Colonic mucosa (tissue), 4 donors: ENCODE data around the gene ADCY10. TPM values are rescaled to one million over a fixed set of nuclear protein-coding genes. Genes with fewer than 3 reads are reported as not detected.

Experiments used
- DNase-seq: peaks from one replicate; pipeline ENCODE4 v3.0.0-alpha.2; 2020
- H3K27ac ChIP-seq: fragments of 200-600 bp; one replicate; pipeline ENCODE4 v1.8.0; 2021
- H3K27me3 ChIP-seq: fragments of 200-600 bp; one replicate; pipeline ENCODE4 v1.8.0; 2021
- H3K36me3 ChIP-seq: fragments of 200-600 bp; one replicate; pipeline ENCODE4 v1.8.0; 2021
- H3K4me1 ChIP-seq: fragments of 200-600 bp; one replicate; pipeline ENCODE4 v1.8.0; 2021; ENCODE audit warnings: mild to moderate bottlenecking
- H3K4me3 ChIP-seq: fragments of 200-600 bp; one replicate; pipeline ENCODE4 v1.8.0; 2021
- H3K9ac ChIP-seq, 2 donors: one replicate each; pipeline ENCODE4 v1.7.0; 2013; ENCODE audit warnings: control low read depth in 2 of 2, low read depth in 2 of 2, low read length in 2 of 2
- H3K9me3 ChIP-seq: fragments of 200-600 bp; one replicate; pipeline ENCODE4 v1.8.0; 2021
- CTCF ChIP-seq: fragments of 200-600 bp; IDR thresholded peaks from one replicate; pipeline ENCODE4 v1.8.0; 2022; ENCODE audit warnings: antibody characterized with exemption, mild to moderate bottlenecking
- intact Hi-C: fragments of 100-400 bp; cut with DNase I; formaldehyde crosslinking; loops from one replicate; pipeline ENCODE4 v1.14.1; 2022
- total RNA-seq, 2 donors: library from RNA; stranded (reverse); fragmentation: NEBNext Ultra II Directional in 1 of 2; extraction: Animal tissue kit (Norgen Biotek cat#: 25700) in 1 of 2; gene quantifications; one replicate each; pipeline ENCODE4 v1.2.1, GENCODE V29; 2021
- donor health status: healthy.
- donor health status: DM: no; HTN: no; CAD: no.
- donor health status: DM: no; HTN: no; CAD: no.

ADCY10 gene
- total RNA-seq, 2 donors from 2014 or later = 0.64 to 1.6 TPM

GRCh38 chr1:167909691-167910180, 4.2 kb downstream of the ADCY10 start:
- intact Hi-C loops = no loop called here
- no peaks in the 10 kb centered on the region for H3K9me3 ChIP-seq
- no peaks in the 10 kb centered on the region for H3K36me3 ChIP-seq
- no peak for DNase-seq
- peaks cover 5% of the 10 kb centered on the region for H3K27me3 ChIP-seq
- TF ChIP-seq CTCF = no peak
- no peak overlapping the region for H3K9ac ChIP-seq
- H3K4me3 ChIP-seq = no peak overlapping the region
- no peak overlapping the region for H3K27ac ChIP-seq
- no peaks in the 10 kb centered on the region for H3K4me1 ChIP-seq

- H3K4me3 ChIP-seq = no peak overlapping the region
- H3K4me1 ChIP-seq = no peaks in the 10 kb centered on the region
- no peak overlapping the region for H3K27ac ChIP-seq
- H3K9me3 ChIP-seq = no peaks in the 10 kb centered on the region
- H3K36me3 ChIP-seq = no peaks in the 10 kb centered on the region
- no peak for TF ChIP-seq CTCF
- intact Hi-C loops = no loop called here
- H3K27me3 ChIP-seq = peaks cover 5% of the 10 kb centered on the region
- no peak overlapping the region for H3K9ac ChIP-seq
- no peak for DNase-seq
These were observed 8.3 kb downstream of the ADCY10 start for GRCh38 chr1:167905671-167906070.

GRCh38 chr1:167905182-167905581, 8.8 kb downstream of the ADCY10 start:
- H3K27me3 ChIP-seq = peaks cover 5% of the 10 kb centered on the region
- no peaks in the 10 kb centered on the region for H3K36me3 ChIP-seq
- intact Hi-C loops = no loop called here
- H3K27ac ChIP-seq = no peak overlapping the region
- DNase-seq = no peak
- H3K4me3 ChIP-seq = no peak overlapping the region
- no peak for TF ChIP-seq CTCF
- no peak overlapping the region for H3K9ac ChIP-seq
- H3K9me3 ChIP-seq = no peaks in the 10 kb centered on the region
- no peaks in the 10 kb centered on the region for H3K4me1 ChIP-seq

GRCh38 chr1:167904652-167905130, 9.2 kb downstream of the ADCY10 start:
- no peak overlapping the region for H3K27ac ChIP-seq
- intact Hi-C loops = no loop called here
- no peak overlapping the region for H3K4me3 ChIP-seq
- no peak overlapping the region for H3K9ac ChIP-seq
- peaks cover 5% of the 10 kb centered on the region for H3K27me3 ChIP-seq
- DNase-seq = no peak
- no peaks in the 10 kb centered on the region for H3K9me3 ChIP-seq
- no peaks in the 10 kb centered on the region for H3K36me3 ChIP-seq
- H3K4me1 ChIP-seq = no peaks in the 10 kb centered on the region
- TF ChIP-seq CTCF = no peak

- no peaks in the 10 kb centered on the region for H3K36me3 ChIP-seq
- DNase-seq = no peak
- intact Hi-C loops = no loop called here
- no peak overlapping the region for H3K4me3 ChIP-seq
- H3K4me1 ChIP-seq = no peaks in the 10 kb centered on the region
- H3K27ac ChIP-seq = no peak overlapping the region
- H3K9me3 ChIP-seq = no peaks in the 10 kb centered on the region
- TF ChIP-seq CTCF = no peak
- no peaks in the 10 kb centered on the region for H3K27me3 ChIP-seq
- H3K9ac ChIP-seq = no peak overlapping the region
These were observed 13.0 kb downstream of the ADCY10 start for GRCh38 chr1:167900907-167901306.
